Measurements from ENCODE around the gene GTF3C2.

- TF ChIP-seq EZH2 (IDR thresholded peaks at IDR 0.05; ENCODE audit: insufficient read depth, low read length): peak; percentile 91
- TF ChIP-seq, protein P1, sequence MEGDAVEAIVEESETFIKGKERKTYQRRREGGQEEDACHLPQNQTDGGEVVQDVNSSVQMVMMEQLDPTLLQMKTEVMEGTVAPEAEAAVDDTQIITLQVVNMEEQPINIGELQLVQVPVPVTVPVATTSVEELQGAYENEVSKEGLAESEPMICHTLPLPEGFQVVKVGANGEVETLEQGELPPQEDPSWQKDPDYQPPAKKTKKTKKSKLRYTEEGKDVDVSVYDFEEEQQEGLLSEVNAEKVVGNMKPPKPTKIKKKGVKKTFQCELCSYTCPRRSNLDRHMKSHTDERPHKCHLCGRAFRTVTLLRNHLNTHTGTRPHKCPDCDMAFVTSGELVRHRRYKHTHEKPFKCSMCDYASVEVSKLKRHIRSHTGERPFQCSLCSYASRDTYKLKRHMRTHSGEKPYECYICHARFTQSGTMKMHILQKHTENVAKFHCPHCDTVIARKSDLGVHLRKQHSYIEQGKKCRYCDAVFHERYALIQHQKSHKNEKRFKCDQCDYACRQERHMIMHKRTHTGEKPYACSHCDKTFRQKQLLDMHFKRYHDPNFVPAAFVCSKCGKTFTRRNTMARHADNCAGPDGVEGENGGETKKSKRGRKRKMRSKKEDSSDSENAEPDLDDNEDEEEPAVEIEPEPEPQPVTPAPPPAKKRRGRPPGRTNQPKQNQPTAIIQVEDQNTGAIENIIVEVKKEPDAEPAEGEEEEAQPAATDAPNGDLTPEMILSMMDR (IDR thresholded peaks at IDR 0.05; ENCODE audit: insufficient read depth, low read depth, low read length): no peak
Observed at GRCh38 chr2:27307545-27308358, 48.8 kb downstream of the GTF3C2 start.
